Body of pancreas (tissue), 4 donors: ENCODE data around the gene MPP3. TPM values are rescaled to one million over a fixed set of nuclear protein-coding genes. Genes with fewer than 3 reads are reported as not detected.

Source experiments
- ATAC-seq: fragments of 150-250 bp; one replicate; pipeline ENCODE4 v1.9.1; 2016
- DNase-seq, 4 donors: peaks; one replicate each; pipeline ENCODE4 v3.0.0-alpha.2; 2019
- H3K27ac ChIP-seq, 4 donors: fragments of 200-600 bp; sonication (generic); 1 replicate in 3 of 4; 2 replicates in 1 of 4; pipeline versions ENCODE4 v1.5.1 to v1.6.1; 2016 to 2019; ENCODE audit warnings: mild to moderate bottlenecking in 1 of 4, mixed read lengths in 1 of 4, moderate library complexity in 1 of 4
- H3K27me3 ChIP-seq, 2 donors: fragments of 200-600 bp; sonication (generic); one replicate each; pipeline ENCODE4 v1.6.0; 2016; ENCODE audit warnings: mild to moderate bottlenecking in 1 of 2
- H3K36me3 ChIP-seq, 2 donors: fragments of 200-600 bp; sonication (generic); replicated peaks in 1 of 2; 2 replicates each; pipeline ENCODE4 v1.5.1; 2016; ENCODE audit warnings: low read depth in 2 of 2; ENCODE audit not compliant: insufficient read depth in 1 of 2
- H3K4me1 ChIP-seq: fragments of 200-600 bp; sonication (generic); one replicate; pipeline ENCODE4 v1.6.0; 2016
- H3K4me3 ChIP-seq, 2 donors: fragments of 200-600 bp; sonication (generic); 1 replicate in 1 of 2; 2 replicates in 1 of 2; pipeline ENCODE4 v1.5.1; 2016 to 2019
- H3K9me3 ChIP-seq, 3 donors: fragments of 200-600 bp; sonication (generic); 1 replicate in 2 of 3; 2 replicates in 1 of 3; pipeline ENCODE4 v1.5.1; 2016
- POLR2A ChIP-seq, 3 donors: fragments of 450-650 bp; IDR thresholded peaks; one replicate each; pipeline ENCODE4 v1.6.1; 2016; ENCODE audit warnings: antibody characterized with exemption in 3 of 3, mild to moderate bottlenecking in 2 of 3
- WGBS, 2 donors: methylation state at CpG; one replicate each; pipeline ENCODE4 v1.1.5; 2017; 5-methylcytosine and 5-hydroxymethylcytosine counted together
- intact Hi-C: fragments of 100-400 bp; cut with DNase I; formaldehyde crosslinking; loops from one replicate; pipeline ENCODE4 v1.15.1; 2023
- total RNA-seq, 2 donors: library from RNA; depleted of rRNA; stranded (reverse); fragments of >200 nt; gene quantifications; one replicate each; pipeline ENCODE4 v1.1.0, GENCODE V29; 2016
- TF ChIP-seq, protein P1 (sequence below), 7 experiments: fragments of 450-650 bp in 4 of 7; fragments of 200-600 bp in 3 of 7; sonication (generic) in 3 of 7; IDR thresholded peaks; one replicate each; pipeline ENCODE4 v1.5.1; 2016 to 2019; ENCODE audit warnings: antibody characterized with exemption in 7 of 7

The MPP3 gene
- total RNA-seq, 2 donors from 2014 or later, result 20.2 to 22.4 TPM

- Histone ChIP-seq H3K9me3 (no peaks in the 10 kb centered on the region), H3K27me3 (no peaks in the 10 kb centered on the region), H3K4me3 (no peak overlapping the region), H3K4me1 (peaks cover 21% of the 10 kb centered on the region), H3K27ac (no peak overlapping the region), H3K36me3 (no peaks in the 10 kb centered on the region)
- no peak for TF ChIP-seq POLR2A (IDR thresholded peaks at IDR 0.05)
- WGBS, 2 donors, result 78 to 84% methylated on average over 7 of the region's 8 CpGs
- intact Hi-C loops, result no loop called here
- no peak for ATAC-seq
- no peak for DNase-seq
Observed at GRCh38 chr17:43849116-43849515, 16.2 kb upstream of the MPP3 start.

DNA sequence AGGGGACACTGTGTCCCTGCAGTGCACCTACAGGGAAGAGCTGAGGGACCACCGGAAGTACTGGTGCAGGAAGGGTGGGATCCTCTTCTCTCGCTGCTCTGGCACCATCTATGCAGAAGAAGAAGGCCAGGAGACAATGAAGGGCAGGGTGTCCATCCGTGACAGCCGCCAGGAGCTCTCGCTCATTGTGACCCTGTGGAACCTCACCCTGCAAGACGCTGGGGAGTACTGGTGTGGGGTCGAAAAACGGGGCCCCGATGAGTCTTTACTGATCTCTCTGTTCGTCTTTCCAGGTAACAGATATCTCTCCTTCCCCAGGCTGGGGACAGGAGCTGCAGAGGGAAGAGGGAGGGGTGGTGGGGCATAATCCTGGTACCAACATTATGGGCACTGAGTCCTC is 15.7 kb upstream of the MPP3 start:
- ATAC-seq (no peak), DNase-seq (no peak)
- H3K4me1 ChIP-seq, result peaks cover 21% of the 10 kb centered on the region
- no peaks in the 10 kb centered on the region for H3K36me3 ChIP-seq
- no peak for TF ChIP-seq POLR2A (IDR thresholded peaks at IDR 0.05)
- TF ChIP-seq, protein P1, sequence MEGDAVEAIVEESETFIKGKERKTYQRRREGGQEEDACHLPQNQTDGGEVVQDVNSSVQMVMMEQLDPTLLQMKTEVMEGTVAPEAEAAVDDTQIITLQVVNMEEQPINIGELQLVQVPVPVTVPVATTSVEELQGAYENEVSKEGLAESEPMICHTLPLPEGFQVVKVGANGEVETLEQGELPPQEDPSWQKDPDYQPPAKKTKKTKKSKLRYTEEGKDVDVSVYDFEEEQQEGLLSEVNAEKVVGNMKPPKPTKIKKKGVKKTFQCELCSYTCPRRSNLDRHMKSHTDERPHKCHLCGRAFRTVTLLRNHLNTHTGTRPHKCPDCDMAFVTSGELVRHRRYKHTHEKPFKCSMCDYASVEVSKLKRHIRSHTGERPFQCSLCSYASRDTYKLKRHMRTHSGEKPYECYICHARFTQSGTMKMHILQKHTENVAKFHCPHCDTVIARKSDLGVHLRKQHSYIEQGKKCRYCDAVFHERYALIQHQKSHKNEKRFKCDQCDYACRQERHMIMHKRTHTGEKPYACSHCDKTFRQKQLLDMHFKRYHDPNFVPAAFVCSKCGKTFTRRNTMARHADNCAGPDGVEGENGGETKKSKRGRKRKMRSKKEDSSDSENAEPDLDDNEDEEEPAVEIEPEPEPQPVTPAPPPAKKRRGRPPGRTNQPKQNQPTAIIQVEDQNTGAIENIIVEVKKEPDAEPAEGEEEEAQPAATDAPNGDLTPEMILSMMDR (IDR thresholded peaks at IDR 0.05), result no peak
- H3K27me3 ChIP-seq, result no peaks in the 10 kb centered on the region
- H3K9me3 ChIP-seq, result no peaks in the 10 kb centered on the region
- 62 to 85% methylated on average over 10 of the region's 10 CpGs for WGBS, 2 donors
- no peak overlapping the region for H3K4me3 ChIP-seq
- intact Hi-C loops, result no loop called here
- H3K27ac ChIP-seq, result no peak overlapping the region

DNA sequence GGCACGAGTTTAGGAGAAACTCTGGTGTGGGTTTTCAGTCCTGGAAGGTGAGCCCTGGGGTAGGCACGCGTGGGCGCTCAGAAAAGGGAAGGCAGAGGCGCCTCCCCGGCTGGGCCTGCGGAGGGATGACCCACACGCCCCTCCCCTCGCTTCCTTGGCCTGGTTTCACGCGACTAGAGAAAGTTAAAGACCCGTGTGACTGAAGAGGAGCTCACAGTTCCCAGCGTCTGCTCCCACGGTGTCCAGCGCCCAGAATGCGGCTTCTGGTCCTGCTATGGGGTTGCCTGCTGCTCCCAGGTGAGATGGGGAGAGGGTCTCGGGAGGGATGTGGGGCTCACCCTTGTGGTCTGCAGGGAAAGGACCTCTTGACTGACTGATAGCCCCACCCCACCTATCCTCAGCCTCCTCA is 14.0 kb upstream of the MPP3 start, which contains the start of gene CD300LG:
CD300LG (plus strand) TSS at position 214 of the 409 bp plus-strand sequence; CDS start at position 255, 41 bp downstream.
- TF ChIP-seq, protein P1 (IDR thresholded peaks at IDR 0.05), result no peak
- TF ChIP-seq POLR2A (IDR thresholded peaks at IDR 0.05), result no peak
- peak within 1 kb of the TSS in 3 of 4 donors; percentile 35 to 61 (median 52) for H3K27ac ChIP-seq
- ATAC-seq, result peak; percentile 2
- no peaks in the 10 kb centered on the region for H3K36me3 ChIP-seq
- no peaks in the 10 kb centered on the region for H3K27me3 ChIP-seq
- 34 to 43% methylated on average over 15 to 17 of the region's 17 CpGs for WGBS, 2 donors
- DNase-seq, result no peak
- H3K4me3 ChIP-seq, result no peak within 1 kb of the TSS
- intact Hi-C loops, result no loop called here
- peaks cover 21% of the 10 kb centered on the region for H3K4me1 ChIP-seq
- H3K9me3 ChIP-seq, result no peaks in the 10 kb centered on the region

DNA sequence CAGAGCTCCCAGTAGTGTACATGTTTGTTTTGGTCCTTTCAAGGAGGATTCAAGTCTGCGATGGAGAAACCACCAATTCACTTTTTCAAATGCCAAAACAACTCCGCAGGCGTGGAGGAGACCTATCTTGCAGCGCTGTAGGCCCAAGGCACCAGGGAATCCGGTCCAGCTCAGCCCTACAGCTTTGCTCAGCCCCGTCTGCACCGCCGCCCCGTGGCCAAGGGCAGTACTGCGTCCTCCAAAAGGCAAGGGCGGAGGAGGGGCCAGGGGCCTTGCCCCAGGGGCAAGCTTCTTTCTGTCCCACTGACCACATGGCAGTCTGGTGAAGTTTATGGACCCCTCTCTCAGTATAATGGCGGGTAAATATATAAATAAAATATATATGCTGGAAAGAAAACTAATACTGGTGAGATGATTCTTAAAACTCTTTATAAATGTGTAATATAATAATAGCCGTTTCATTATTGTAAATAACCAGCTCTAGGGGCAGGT is 13.3 kb upstream of the MPP3 start:
- Histone ChIP-seq H3K27me3 (no peaks in the 10 kb centered on the region), H3K4me1 (peaks cover 21% of the 10 kb centered on the region), H3K4me3 (no peak overlapping the region), H3K36me3 (no peaks in the 10 kb centered on the region), H3K9me3 (no peaks in the 10 kb centered on the region), H3K27ac (peak overlapping the region in 3 of 4 donors; percentile 35 to 61 (median 52))
- ATAC-seq (peak; percentile 89), DNase-seq (peak; percentile 84 to 89 (median 86))
- WGBS, 2 donors, result 7% methylated on average over 13 of the region's 13 CpGs
- intact Hi-C loops, result no loop called here
- TF ChIP-seq POLR2A (IDR thresholded peaks at IDR 0.05), result no peak
- TF ChIP-seq, protein P1 (IDR thresholded peaks at IDR 0.05), result peak; percentile 91 to 99 (median 93)

DNA sequence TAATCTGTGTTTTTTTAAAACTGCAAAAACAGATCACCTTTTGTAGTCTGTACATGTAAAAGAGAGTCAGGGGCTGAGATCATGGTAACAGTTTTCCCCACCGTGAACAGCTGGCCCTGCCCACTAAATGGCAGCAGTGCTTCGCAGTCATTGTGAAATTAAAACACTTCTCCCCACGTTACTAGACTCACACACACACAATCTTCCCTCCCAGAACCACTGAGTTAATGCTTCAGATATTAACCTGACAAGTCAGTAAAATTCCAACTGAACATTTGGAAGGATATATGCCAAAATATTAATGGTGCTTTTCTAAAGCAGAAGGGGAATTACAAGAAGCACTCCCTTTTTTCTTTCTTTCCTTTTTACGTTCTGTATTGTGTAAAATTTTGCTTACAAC is 12.8 kb upstream of the MPP3 start:
- Histone ChIP-seq H3K9me3 (no peaks in the 10 kb centered on the region), H3K36me3 (no peaks in the 10 kb centered on the region), H3K4me1 (peaks cover 21% of the 10 kb centered on the region), H3K4me3 (no peak overlapping the region), H3K27me3 (no peaks in the 10 kb centered on the region), H3K27ac (peak overlapping the region in 3 of 4 donors; percentile 35 to 61 (median 52))
- no peak for TF ChIP-seq POLR2A (IDR thresholded peaks at IDR 0.05)
- TF ChIP-seq, protein P1 (IDR thresholded peaks at IDR 0.05), result no peak
- DNase-seq (no peak), ATAC-seq (no peak)
- 43 to 46% methylated on average over 4 of the region's 4 CpGs for WGBS, 2 donors
- intact Hi-C loops, result no loop called here
